Erythroblast (primary cell): ENCODE data around the gene ULK4.

ENCODE experiments used
- GATA1 ChIP-seq: IDR thresholded peaks from 2 replicates; pipeline ENCODE4 v1.6.1; 2011; ENCODE audit warnings: low read depth, mild to moderate bottlenecking, control low read depth, low read length, moderate library complexity
- POLR2A ChIP-seq: IDR thresholded peaks from 2 replicates; pipeline ENCODE4 v1.6.1; 2011; ENCODE audit warnings: mild to moderate bottlenecking, low read length

DNA sequence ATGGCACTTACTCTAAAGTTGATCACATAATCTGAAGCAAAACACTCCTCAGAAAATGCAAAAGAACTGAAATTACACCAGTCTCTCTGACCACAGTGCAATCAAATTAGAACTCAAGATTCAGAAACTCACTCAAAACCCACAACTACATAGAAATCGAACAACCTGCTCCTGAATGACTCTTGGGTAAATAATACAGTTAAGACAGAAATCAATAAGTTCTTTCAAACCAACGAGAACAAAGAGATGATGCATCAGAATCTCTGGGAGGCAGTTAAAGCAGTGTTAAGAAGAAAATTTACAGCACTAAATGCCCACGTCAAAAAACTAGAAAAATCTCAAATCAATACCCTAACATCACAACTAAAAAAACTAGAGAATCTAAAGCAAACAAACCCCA lies 535.4 kb downstream of the ULK4 start:
- TF ChIP-seq GATA1 (no peak), POLR2A (no peak)
